Stimulated activated effector memory CD8-positive, alpha-beta T cell treated with anti-CD3 and anti-CD28 coated beads, Interleukin-12 subunit alpha, Interleukin-12 subunit beta, amount 100 ng/mL, for 72 hours (primary cell): ENCODE data around the gene VEPH1.
A peak's percentile ranks its signal among the peaks of the same experiment; 100 is the strongest.

Experiments
- ATAC-seq: fragments of 150-1000 bp; cut with Tn5 transposase; 2 replicates; pipeline ENCODE4 v1.10.0; 2021
- DNase-seq, 2 donors: peaks; one replicate each; pipeline ENCODE4 v3.0.0; 2021 to 2022; ENCODE audit warnings: low spot score in 2 of 2
- H3K27ac Mint-ChIP-seq: one replicate; pipeline ENCODE4 v1.8.0; 2022; ENCODE audit warnings: mild to moderate bottlenecking, mixed read lengths
- H3K36me3 Mint-ChIP-seq: one replicate; pipeline ENCODE4 v1.8.0; 2022; ENCODE audit warnings: mild to moderate bottlenecking, mixed read lengths
- H3K4me1 Mint-ChIP-seq: one replicate; pipeline ENCODE4 v1.8.0; 2022; ENCODE audit warnings: mixed read lengths
- H3K4me3 Mint-ChIP-seq: one replicate; pipeline ENCODE4 v1.8.0; 2022; ENCODE audit warnings: mild to moderate bottlenecking, mixed read lengths
- H3K9me3 Mint-ChIP-seq: one replicate; pipeline ENCODE4 v1.8.0; 2022; ENCODE audit warnings: mixed read lengths

Gene VEPH1

DNA sequence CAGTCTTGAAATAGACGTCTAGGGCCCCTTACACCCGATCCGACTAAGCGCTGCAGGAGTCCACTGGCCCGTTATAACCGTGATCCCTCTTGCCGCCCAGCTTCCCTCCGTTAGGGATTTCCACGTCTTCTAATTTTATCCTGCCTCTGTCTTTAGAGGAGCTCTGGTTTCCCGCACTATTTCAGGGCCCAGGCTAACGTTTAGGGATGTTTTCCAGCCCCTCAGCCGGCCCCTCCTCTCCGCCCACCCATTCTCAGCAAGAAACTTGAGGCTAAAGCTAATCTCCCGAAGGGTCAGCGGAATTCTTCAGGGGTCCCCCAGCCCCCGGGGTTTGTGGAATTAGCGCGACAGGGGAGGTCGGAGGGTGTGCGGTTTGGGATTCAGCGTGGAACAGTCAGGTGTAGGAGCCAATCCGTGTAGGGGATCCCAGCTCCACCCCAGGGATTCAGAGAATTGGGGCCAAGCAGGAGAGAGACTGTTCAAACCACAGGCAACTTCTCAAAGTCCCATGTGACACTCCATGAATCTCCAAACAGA is 65.0 kb downstream of the VEPH1 start:
- Mint-ChIP-seq H3K4me3 (no peak overlapping the region), H3K4me1 (peaks cover 8% of the 10 kb centered on the region), H3K9me3 (no peaks in the 10 kb centered on the region)

GRCh38 chr3:157436583-157437291 is 66.5 kb downstream of the VEPH1 start, which contains the start of gene PTX3:
Gene PTX3 (plus strand): TSS chr3:157436850. CDS start chr3:157436934, 84 bp downstream.
- Mint-ChIP-seq H3K36me3 (no peaks in the 10 kb centered on the region), H3K9me3 (no peaks in the 10 kb centered on the region), H3K4me1 (peaks cover 8% of the 10 kb centered on the region), H3K27ac (no peak within 1 kb of the TSS), H3K4me3 (no peak within 1 kb of the TSS)
- ATAC-seq (no peak), DNase-seq (no peak)

More for the DNA sequence above, 65.0 kb downstream of the VEPH1 start:
- DNase-seq = no peak
- Mint-ChIP-seq H3K27ac (no peak overlapping the region), H3K36me3 (no peaks in the 10 kb centered on the region)
- no peak for ATAC-seq

GRCh38 chr3:157429708-157430107 is 73.5 kb downstream of the VEPH1 start:
- Mint-ChIP-seq H3K27ac (no peak overlapping the region), H3K36me3 (no peaks in the 10 kb centered on the region), H3K4me1 (no peaks in the 10 kb centered on the region), H3K9me3 (no peaks in the 10 kb centered on the region), H3K4me3 (no peak overlapping the region)
- ATAC-seq (no peak), DNase-seq (no peak)

DNA sequence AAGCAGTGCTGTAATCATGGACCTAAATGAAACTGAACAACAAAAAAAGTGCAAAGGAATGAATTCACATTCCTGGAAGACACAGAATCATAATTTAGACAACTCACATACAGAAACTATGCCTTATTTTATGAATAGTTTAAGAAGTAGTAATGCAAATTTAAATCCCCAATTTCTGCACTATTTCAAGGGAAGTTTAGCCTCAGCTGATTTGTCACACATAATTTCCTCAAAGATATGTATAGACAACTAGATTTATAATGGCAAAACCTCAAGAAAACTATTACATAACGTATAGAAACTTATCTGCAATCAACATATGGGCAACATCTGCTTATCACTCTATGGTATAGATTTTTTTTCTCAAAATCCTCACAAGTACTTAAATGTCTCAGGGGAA is 74.4 kb downstream of the VEPH1 start:
- H3K9me3 Mint-ChIP-seq = no peaks in the 10 kb centered on the region
- no peak for ATAC-seq
- no peaks in the 10 kb centered on the region for H3K36me3 Mint-ChIP-seq
- no peak overlapping the region for H3K27ac Mint-ChIP-seq
- no peak for DNase-seq
- no peaks in the 10 kb centered on the region for H3K4me1 Mint-ChIP-seq
- H3K4me3 Mint-ChIP-seq = no peak overlapping the region

DNA sequence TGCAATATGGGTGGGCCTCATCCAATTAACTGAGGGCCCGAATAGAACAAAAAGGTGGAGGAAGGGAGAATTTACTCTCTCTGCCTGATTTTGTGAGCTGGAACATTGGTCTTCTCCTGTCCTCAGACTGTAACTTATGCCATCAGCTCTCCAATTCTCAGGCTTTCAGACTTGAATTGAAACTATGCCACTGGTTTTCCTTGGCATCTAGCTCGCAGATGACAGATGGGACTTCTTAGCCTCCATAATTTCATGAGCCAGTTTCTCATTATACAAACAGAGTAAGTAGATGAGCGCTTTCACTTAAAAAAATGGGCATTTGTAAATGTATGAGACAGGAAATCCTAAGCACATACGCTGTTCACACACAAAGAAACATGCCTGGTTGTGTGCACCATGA is 75.3 kb downstream of the VEPH1 start:
- Mint-ChIP-seq H3K27ac (no peak overlapping the region), H3K36me3 (no peaks in the 10 kb centered on the region), H3K4me1 (no peaks in the 10 kb centered on the region), H3K4me3 (no peak overlapping the region), H3K9me3 (peaks cover 2% of the 10 kb centered on the region)
- ATAC-seq (no peak), DNase-seq (no peak)

GRCh38 chr3:157423337-157423736 is 79.9 kb downstream of the VEPH1 start:
- H3K36me3 Mint-ChIP-seq = no peaks in the 10 kb centered on the region
- ATAC-seq (no peak), DNase-seq (no peak)
- no peak overlapping the region for H3K4me3 Mint-ChIP-seq
- no peak overlapping the region for H3K27ac Mint-ChIP-seq
- H3K9me3 Mint-ChIP-seq = peaks cover 6% of the 10 kb centered on the region
- no peaks in the 10 kb centered on the region for H3K4me1 Mint-ChIP-seq

GRCh38 chr3:157420606-157421130 is 82.5 kb downstream of the VEPH1 start:
- peaks cover 10% of the 10 kb centered on the region for H3K9me3 Mint-ChIP-seq
- no peak overlapping the region for H3K27ac Mint-ChIP-seq
- ATAC-seq (no peak), DNase-seq (no peak)
- no peaks in the 10 kb centered on the region for H3K4me1 Mint-ChIP-seq
- no peak overlapping the region for H3K4me3 Mint-ChIP-seq
- no peaks in the 10 kb centered on the region for H3K36me3 Mint-ChIP-seq

DNA sequence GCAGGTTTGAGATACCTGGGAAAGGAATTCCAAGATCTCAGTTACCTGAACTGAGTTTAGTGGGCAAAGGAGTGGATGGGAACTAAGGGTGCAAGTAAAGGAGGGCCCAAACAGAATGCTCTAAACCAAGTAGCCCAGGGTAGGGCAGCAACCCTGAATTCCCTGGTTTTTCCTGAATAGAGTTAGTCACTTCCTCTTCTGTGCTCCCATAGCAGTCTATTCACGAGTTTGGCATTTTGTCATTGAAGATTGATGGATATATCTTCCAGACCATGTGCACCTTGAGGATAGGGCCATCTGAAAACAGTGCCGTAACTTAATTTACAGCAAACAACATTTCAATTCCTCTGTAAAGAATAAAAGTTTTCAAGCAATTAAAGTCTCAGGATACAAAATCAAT is 85.1 kb downstream of the VEPH1 start:
- no peak for DNase-seq
- peaks cover 10% of the 10 kb centered on the region for H3K9me3 Mint-ChIP-seq
- no peak overlapping the region for H3K4me3 Mint-ChIP-seq
- no peak for ATAC-seq
- no peaks in the 10 kb centered on the region for H3K4me1 Mint-ChIP-seq
- no peak overlapping the region for H3K27ac Mint-ChIP-seq
- H3K36me3 Mint-ChIP-seq = no peaks in the 10 kb centered on the region

DNA sequence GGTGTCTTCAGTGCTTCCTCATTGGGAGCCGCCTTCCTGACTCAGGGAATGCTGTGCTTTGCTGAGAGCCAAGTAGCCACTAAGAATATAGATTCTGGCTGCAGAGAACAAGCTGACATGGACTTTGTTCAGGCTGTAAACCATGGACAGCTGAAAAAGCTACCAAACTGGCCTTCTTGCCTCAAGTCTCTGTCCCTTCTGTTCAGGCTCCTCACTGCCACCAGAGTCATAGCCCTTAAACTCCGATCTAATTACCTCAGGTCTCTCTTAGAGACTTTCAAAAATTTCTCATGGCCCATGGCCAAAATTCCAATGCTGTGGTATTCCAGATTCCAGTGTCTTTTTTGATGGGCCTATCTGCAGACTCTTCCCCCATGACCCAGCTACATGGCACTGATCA is 86.0 kb downstream of the VEPH1 start:
- Mint-ChIP-seq H3K4me3 (no peak overlapping the region), H3K36me3 (no peaks in the 10 kb centered on the region), H3K27ac (no peak overlapping the region), H3K4me1 (no peaks in the 10 kb centered on the region), H3K9me3 (peaks cover 4% of the 10 kb centered on the region)
- DNase-seq (no peak), ATAC-seq (no peak)

DNA sequence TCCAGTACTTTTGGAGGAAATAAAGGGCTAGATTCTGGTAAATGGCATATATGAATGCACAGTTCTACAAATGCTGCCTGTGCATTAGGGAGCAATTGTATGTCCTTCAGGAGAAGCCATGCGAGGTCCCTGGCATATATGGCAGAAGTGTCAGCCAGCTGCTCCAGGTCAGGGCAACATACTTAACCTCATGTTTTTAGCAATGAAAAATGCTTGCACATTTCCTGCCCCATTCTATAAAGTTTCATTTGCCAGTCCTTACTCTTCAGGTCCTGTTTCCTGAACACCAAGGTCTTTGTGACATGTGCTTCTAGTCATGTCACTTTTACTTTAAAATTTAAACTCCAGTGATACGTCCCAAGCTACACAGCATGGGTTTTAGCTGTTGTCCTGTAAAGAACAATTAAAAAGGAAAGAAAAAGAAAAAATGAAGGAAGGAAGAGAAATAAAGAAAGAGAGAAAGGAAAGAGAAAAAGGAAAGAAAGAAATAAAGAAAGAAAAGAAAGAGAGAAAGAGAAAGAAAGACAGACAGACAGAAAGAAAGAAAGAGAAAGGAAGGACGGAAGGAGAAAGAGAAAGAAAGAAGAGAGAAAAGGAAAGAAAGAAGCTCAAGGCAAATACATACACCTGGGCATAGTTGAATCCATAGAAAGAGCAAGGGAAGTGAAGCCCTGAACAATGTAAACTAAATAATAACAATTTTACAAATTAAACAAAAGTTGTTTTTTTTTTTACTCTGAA is 86.7 kb downstream of the VEPH1 start:
- H3K27ac Mint-ChIP-seq = no peak overlapping the region
- H3K9me3 Mint-ChIP-seq = peaks cover 7% of the 10 kb centered on the region
- H3K36me3 Mint-ChIP-seq = no peaks in the 10 kb centered on the region
- DNase-seq (no peak), ATAC-seq (no peak)
- H3K4me3 Mint-ChIP-seq = no peak overlapping the region
- H3K4me1 Mint-ChIP-seq = no peaks in the 10 kb centered on the region

DNA sequence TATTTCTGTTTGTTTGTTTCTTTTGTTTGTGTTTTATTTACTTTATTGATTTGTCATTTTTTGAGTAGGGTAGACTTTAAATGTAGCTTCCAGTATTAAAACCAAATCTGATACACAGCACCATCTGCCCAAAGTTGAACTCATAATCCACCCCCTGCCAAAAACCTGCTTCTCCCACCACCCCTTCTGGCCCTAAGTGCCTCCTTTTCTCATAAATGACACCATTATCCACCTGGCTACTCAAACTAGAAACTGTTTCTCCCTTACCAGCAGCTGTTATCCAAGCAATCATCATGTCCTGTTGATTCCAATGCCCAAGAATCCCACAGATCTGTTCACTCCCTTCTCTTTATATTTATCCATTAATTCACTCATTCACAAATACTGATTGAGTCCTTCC is 88.4 kb downstream of the VEPH1 start:
- Mint-ChIP-seq H3K36me3 (no peaks in the 10 kb centered on the region), H3K4me3 (no peak overlapping the region), H3K4me1 (no peaks in the 10 kb centered on the region), H3K9me3 (peaks cover 7% of the 10 kb centered on the region), H3K27ac (no peak overlapping the region)
- DNase-seq (no peak), ATAC-seq (no peak)

GRCh38 chr3:157412323-157412855 is 90.8 kb downstream of the VEPH1 start:
- no peak overlapping the region for H3K27ac Mint-ChIP-seq
- ATAC-seq = no peak
- no peak for DNase-seq
- H3K4me3 Mint-ChIP-seq = no peak overlapping the region
- H3K9me3 Mint-ChIP-seq = peaks cover 7% of the 10 kb centered on the region
- H3K4me1 Mint-ChIP-seq = no peaks in the 10 kb centered on the region
- no peaks in the 10 kb centered on the region for H3K36me3 Mint-ChIP-seq

DNA sequence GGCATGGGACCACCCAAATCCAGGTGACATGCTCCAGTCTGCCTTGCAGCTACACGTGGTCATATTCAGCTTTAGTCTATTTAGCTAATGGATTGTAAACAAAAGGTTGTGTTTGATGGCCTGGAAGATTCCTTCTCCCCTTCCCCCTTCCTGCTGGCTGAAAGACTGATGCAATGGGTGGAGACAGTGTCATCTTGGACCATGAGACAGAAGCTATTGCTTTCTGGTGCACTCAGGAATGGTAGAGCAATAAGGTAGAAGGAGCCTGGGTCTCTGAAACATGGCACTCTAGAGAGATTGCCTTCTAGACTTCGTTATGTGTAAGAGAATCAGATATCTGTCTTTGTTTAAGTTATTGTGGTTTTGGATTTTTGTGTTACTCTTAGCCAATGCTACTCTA is 92.3 kb downstream of the VEPH1 start:
- H3K9me3 Mint-ChIP-seq = peaks cover 3% of the 10 kb centered on the region
- no peak overlapping the region for H3K4me3 Mint-ChIP-seq
- no peak overlapping the region for H3K27ac Mint-ChIP-seq
- H3K4me1 Mint-ChIP-seq = no peaks in the 10 kb centered on the region
- H3K36me3 Mint-ChIP-seq = no peaks in the 10 kb centered on the region
- no peak for DNase-seq
- ATAC-seq = no peak

GRCh38 chr3:157409516-157409915 is 93.7 kb downstream of the VEPH1 start:
- no peaks in the 10 kb centered on the region for H3K4me1 Mint-ChIP-seq
- no peaks in the 10 kb centered on the region for H3K36me3 Mint-ChIP-seq
- DNase-seq (no peak), ATAC-seq (no peak)
- no peak overlapping the region for H3K27ac Mint-ChIP-seq
- peaks cover 6% of the 10 kb centered on the region for H3K9me3 Mint-ChIP-seq
- H3K4me3 Mint-ChIP-seq = no peak overlapping the region

DNA sequence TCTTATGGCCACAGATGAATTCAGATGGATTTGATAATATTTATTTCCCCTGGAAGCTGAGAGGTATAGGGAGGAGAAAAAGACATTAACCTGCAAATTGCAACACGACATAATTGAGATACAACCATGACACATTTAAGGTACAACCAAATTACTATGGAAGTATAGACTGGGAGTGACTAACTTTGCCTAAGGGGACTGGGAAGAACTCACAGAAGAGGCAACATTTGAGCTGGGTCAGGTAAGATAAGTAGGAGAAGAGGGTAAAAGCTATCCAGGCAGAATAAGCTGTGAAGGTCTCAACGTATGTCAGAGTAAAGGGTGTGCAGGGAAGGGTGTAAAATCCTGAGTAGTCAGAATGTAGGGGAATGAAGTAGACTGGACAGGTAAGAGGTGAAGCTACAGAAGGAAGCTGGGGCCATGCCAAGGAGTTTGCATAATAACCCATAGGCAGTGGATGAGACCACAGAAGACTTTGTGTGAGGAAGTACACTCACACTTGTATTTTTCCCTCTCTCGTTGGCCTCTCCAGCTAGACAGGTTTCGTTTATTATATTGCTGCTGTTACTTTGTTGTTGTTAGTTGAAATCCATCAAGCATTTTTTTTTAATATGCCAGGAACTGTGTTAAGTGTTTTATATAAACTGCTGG is 94.6 kb downstream of the VEPH1 start:
- no peaks in the 10 kb centered on the region for H3K36me3 Mint-ChIP-seq
- no peaks in the 10 kb centered on the region for H3K4me1 Mint-ChIP-seq
- no peak overlapping the region for H3K27ac Mint-ChIP-seq
- ATAC-seq = peak; percentile 18
- no peak for DNase-seq
- H3K9me3 Mint-ChIP-seq = peaks cover 6% of the 10 kb centered on the region
- no peak overlapping the region for H3K4me3 Mint-ChIP-seq
